SJCRH30 (cell line): ENCODE measurements around the gene CDH22. TPM values are rescaled to one million over a fixed set of nuclear protein-coding genes. Genes with fewer than 3 reads are reported as not detected.

Source experiments
- DNase-seq, 2 experiments: peaks; one replicate each; pipeline ENCODE4 v3.0.0-alpha.2; 2015 to 2020
- H3K27ac ChIP-seq: fragments of 250-450 bp; sonication (Bioruptor Pico); 2 replicates; pipeline ENCODE4 v1.5.1; 2020; ENCODE audit warnings: mild to moderate bottlenecking, moderate library complexity
- H3K27me3 ChIP-seq: fragments of 250-450 bp; sonication (Bioruptor Pico); 2 replicates; pipeline ENCODE4 v1.5.1; 2020; ENCODE audit warnings: mild to moderate bottlenecking, moderate library complexity
- H3K36me3 ChIP-seq: fragments of 250-450 bp; sonication (Bioruptor Pico); 2 replicates; pipeline ENCODE4 v1.5.1; 2020; ENCODE audit warnings: mild to moderate bottlenecking, moderate library complexity
- H3K4me1 ChIP-seq: fragments of 250-450 bp; sonication (Bioruptor Pico); 2 replicates; pipeline ENCODE4 v1.5.1; 2020; ENCODE audit warnings: mild to moderate bottlenecking, moderate library complexity
- H3K4me3 ChIP-seq: fragments of 250-450 bp; sonication (Bioruptor Pico); 2 replicates; pipeline ENCODE4 v1.5.1; 2020; ENCODE audit warnings: mild to moderate bottlenecking, moderate library complexity
- H3K9me3 ChIP-seq: fragments of 250-450 bp; sonication (Bioruptor Pico); replicated peaks from 2 replicates; pipeline ENCODE4 v1.5.1; 2020; ENCODE audit warnings: mild to moderate bottlenecking, moderate library complexity
- total RNA-seq: library from RNA; depleted of rRNA; stranded (reverse); fragments of >200 nt; shearing (Covaris generic); gene quantifications from 2 replicates; pipeline ENCODE4 v1.2.3, GENCODE V29; 2014

The CDH22 gene
- total RNA-seq, 1 experiment from 2014 or later = 0.06 TPM

DNA sequence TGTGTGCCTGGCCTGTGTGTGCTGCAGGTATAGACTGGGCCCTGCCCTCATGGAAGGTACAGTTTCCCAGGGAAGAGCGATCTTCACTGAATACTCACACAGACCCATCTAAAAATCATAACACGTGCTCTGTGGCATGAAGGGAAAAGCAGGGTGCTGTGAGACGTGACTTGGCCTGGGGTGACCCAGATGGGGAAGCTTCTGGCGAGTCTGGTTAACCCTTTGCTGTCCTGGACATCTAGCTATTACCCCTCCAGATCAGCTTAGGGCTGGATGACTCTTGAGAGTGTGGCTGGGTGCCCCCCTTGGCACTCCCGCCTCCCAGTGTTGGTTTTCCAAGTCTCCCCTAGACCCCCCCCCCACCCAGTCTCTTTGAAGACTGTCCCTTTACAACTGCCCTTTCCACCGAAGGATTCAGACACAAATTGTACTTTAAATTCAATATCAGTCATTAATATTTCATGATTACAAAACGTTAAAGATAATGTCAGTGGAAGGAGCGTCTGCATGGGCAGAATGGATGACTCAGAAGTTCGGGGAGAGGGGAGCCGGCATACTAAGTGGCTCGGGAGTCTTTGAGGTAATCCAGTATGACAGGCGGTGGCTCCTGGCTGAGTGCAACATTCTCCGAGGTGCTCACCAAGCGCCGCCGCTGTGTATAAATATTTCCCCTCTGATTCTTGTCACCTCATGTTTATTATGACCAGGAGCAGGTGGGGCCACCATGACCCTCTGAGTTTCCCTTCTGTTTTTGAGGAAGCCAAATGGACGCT, 112.8 kb downstream of the CDH22 start:
- no peaks in the 10 kb centered on the region for H3K9me3 ChIP-seq
- no peak overlapping the region for H3K27ac ChIP-seq
- peaks cover 15% of the 10 kb centered on the region; the same call in 1 of the 2 replicates for H3K27me3 ChIP-seq
- peak in 1 of 2 experiments; percentile 39 for DNase-seq
- H3K36me3 ChIP-seq = no peaks in the 10 kb centered on the region
- H3K4me1 ChIP-seq = no peaks in the 10 kb centered on the region
- H3K4me3 ChIP-seq = no peak overlapping the region

GRCh38 chr20:46194409-46194808, 113.9 kb downstream of the CDH22 start:
- H3K36me3 ChIP-seq = no peaks in the 10 kb centered on the region
- no peak for DNase-seq
- no peaks in the 10 kb centered on the region for H3K9me3 ChIP-seq
- no peaks in the 10 kb centered on the region for H3K4me1 ChIP-seq
- H3K27me3 ChIP-seq = peaks cover 25% of the 10 kb centered on the region
- H3K4me3 ChIP-seq = no peak overlapping the region
- no peak overlapping the region for H3K27ac ChIP-seq

DNA sequence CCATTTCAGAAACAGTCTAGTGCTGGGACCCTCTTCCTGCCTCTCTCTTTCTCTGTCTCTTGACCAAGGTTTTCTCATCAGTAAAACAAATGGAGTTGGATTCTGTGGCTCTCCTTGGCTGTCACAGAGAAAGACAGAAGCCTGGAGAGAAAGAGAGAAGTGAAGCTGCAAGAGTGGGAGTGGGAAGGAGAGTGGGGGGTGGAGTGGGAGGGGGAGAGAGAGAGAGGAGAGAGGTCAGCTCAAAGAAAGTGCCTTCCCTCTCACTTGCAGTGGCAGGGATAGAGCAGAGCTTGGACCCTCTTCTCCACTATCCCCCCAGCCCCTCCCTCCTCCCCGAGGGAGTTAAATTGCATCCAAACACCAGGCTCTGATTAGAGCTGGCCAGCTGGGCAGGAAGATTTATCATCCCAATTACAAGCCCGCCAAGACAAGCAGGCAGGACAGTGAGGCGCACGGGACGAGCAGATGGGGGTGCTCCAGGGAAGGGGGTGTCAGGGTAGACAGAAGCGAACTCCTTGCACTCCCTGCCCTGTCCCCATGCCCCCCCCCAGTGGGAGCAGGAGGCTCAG, 115.8 kb downstream of the CDH22 start:
- no peaks in the 10 kb centered on the region for H3K36me3 ChIP-seq
- H3K9me3 ChIP-seq = no peaks in the 10 kb centered on the region
- no peak overlapping the region for H3K4me3 ChIP-seq
- no peak overlapping the region for H3K27ac ChIP-seq
- H3K4me1 ChIP-seq = no peaks in the 10 kb centered on the region
- DNase-seq = peak in 1 of 2 experiments; percentile 28
- H3K27me3 ChIP-seq = peaks cover 39% of the 10 kb centered on the region

DNA sequence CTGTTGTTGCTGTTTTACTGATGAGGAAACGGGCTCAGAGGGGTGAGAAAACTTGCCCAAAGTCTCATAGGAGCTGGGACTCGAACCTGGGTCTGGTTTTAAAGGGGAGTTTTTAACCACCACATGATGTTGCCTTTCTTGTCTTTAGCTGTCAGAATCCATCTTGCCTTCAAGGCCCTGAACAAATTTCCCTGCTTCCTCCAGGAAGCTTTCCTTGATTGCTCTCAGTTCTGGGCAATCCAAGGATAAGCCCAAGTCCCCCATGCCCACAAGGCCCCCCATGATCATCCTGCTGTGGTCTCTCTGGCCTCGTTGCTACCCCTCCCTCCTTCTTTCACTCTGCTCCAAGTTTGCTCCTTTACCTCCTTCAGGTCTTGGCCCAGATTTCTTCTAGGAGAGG, 116.7 kb downstream of the CDH22 start:
- Histone ChIP-seq H3K4me1 (no peaks in the 10 kb centered on the region), H3K27me3 (peaks cover 40% of the 10 kb centered on the region), H3K9me3 (no peaks in the 10 kb centered on the region), H3K27ac (no peak overlapping the region), H3K4me3 (no peak overlapping the region), H3K36me3 (no peaks in the 10 kb centered on the region)
- DNase-seq = no peak

- DNase-seq = no peak
- no peak overlapping the region for H3K27ac ChIP-seq
- no peak overlapping the region for H3K4me3 ChIP-seq
- peaks cover 40% of the 10 kb centered on the region for H3K27me3 ChIP-seq
- H3K9me3 ChIP-seq = no peaks in the 10 kb centered on the region
- H3K36me3 ChIP-seq = no peaks in the 10 kb centered on the region
- no peaks in the 10 kb centered on the region for H3K4me1 ChIP-seq
These were observed 117.1 kb downstream of the CDH22 start for GRCh38 chr20:46191168-46191540.

DNA sequence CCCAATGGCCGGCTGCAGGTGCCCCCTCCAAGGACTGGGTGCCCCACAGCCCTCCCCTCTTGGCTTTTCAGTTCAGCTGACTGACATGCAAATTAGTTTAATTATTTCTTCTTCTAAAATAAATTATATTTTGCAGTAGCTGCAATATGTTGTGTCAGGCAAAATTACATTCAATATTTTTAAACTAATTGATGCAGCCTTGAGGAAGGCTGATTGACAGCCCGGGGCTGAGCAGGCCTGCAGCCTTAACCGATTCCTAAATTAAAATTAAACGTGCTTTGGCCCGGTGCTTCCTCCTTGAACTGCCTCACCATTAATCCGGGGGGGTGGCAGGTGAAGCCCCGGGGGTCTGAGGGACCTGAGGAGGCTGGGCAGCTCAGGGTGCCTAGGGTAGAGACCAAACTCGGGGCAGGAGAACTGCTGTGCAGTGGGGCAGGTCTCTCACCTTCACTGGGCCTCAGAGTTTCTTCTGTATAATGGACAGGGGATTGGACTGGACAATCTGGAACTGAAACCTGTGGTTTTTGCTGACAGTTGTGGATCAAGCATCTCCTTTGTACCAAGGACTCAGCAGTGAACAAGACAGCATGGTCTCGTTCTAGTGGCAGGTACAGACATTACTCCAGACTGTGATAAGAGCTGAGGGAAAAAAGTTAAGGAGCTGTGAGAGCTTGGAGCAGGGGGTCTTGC, 117.7 kb downstream of the CDH22 start:
- DNase-seq = no peak
- Histone ChIP-seq H3K27me3 (peaks cover 38% of the 10 kb centered on the region), H3K9me3 (no peaks in the 10 kb centered on the region), H3K4me1 (no peaks in the 10 kb centered on the region), H3K4me3 (no peak overlapping the region), H3K27ac (no peak overlapping the region), H3K36me3 (no peaks in the 10 kb centered on the region)

DNA sequence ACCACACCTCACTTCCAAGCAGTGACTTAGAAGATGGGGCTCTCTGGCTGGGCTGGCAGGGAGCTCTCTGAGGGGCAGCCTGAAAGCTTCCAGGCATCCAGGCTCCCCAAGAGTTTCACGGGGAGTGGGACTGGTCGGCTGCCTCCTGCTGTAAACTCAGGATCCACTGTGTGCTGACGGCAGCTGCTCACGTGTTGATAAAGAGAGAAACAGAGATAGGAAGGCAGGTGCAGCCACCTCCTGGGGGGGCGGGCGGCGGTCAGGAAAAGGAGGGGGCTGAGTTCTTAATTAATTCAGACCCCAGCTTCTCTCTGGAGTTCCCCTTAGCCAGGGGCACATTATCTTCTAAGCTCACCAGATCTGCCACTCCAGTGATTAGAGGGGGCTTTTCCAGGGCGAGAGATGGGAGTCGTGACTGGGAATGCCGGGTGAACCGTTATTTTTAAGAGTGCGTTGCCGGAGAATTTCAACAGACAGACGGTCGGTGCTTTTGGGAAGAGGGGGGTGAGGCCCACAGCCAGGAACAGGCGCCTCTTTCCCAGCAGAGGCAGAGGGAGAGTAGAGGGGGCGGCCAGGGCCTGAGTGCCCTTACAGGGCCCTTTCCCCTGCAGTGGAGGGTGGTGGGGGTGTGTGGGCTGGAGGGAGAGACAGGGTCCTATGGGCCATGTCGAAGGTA, 119.3 kb downstream of the CDH22 start:
- DNase-seq = no peak
- Histone ChIP-seq H3K36me3 (no peaks in the 10 kb centered on the region), H3K27me3 (peaks cover 31% of the 10 kb centered on the region), H3K4me3 (no peak overlapping the region), H3K4me1 (no peaks in the 10 kb centered on the region), H3K9me3 (no peaks in the 10 kb centered on the region), H3K27ac (no peak overlapping the region)

DNA sequence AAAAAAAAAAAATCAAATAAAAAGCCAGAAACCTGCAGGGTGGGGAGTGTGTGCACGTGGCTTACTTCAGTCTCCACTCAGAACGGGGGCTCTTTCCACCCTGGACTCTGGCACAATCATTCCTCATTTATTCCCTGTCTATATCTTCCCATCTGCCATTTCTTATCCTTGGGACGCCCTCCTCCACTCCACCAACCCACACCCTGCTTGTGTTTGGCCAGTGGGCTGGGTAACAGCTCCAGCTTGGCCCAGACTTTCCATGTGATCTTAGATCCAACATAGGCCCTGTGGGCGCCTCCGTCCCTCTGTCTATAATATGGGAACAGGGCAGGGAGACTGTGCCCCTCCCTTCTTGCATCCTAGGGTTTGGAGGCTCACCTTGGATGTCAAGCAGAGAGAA, 122.1 kb downstream of the CDH22 start:
- DNase-seq = no peak
- H3K4me1 ChIP-seq = no peaks in the 10 kb centered on the region
- H3K9me3 ChIP-seq = no peaks in the 10 kb centered on the region
- no peaks in the 10 kb centered on the region for H3K36me3 ChIP-seq
- H3K27ac ChIP-seq = no peak overlapping the region
- no peak overlapping the region for H3K4me3 ChIP-seq
- H3K27me3 ChIP-seq = peaks cover 35% of the 10 kb centered on the region

DNA sequence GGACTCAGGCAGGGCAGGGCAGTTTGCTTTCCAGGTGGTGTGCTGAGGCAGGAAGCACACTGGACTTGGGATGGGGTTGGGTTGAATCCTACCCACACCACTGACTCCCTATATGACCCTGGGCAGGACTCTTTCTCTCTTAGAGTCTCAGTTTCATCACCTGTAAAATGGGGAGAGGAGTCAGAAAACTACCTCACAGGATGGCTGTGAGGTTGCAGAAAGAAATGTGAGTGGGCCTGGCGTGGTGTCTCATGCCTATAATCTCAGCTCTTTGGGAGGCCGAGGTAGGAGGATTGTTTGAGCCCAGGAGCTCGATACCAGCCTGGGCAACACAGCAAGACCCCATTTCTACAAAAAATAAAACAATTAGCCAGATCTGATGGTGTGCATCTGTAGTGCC, 122.9 kb downstream of the CDH22 start:
- Histone ChIP-seq H3K36me3 (no peaks in the 10 kb centered on the region), H3K4me3 (no peak overlapping the region), H3K27ac (no peak overlapping the region), H3K4me1 (no peaks in the 10 kb centered on the region), H3K27me3 (peaks cover 37% of the 10 kb centered on the region), H3K9me3 (no peaks in the 10 kb centered on the region)
- DNase-seq = no peak

DNA sequence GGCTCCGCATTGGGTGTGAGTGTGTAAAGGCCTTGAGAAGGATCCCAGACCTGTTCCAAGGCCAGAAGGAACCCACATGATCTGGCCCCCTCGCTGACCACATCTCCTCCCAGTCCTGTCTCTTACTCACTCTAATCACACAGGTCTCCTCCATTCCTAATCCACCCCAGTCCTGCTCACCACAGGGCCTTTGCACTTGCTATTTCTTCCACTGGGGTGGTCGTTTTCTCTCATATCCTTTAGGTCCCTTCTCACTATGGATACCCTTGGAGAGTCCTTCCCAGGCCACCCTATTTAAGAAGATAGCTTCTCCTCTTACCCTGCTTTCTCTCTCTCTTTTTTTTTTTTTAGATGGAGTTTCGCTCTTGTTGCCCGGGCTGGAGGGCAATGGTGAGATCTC, 124.5 kb downstream of the CDH22 start:
- Histone ChIP-seq H3K4me1 (no peaks in the 10 kb centered on the region), H3K4me3 (no peak overlapping the region)

DNA sequence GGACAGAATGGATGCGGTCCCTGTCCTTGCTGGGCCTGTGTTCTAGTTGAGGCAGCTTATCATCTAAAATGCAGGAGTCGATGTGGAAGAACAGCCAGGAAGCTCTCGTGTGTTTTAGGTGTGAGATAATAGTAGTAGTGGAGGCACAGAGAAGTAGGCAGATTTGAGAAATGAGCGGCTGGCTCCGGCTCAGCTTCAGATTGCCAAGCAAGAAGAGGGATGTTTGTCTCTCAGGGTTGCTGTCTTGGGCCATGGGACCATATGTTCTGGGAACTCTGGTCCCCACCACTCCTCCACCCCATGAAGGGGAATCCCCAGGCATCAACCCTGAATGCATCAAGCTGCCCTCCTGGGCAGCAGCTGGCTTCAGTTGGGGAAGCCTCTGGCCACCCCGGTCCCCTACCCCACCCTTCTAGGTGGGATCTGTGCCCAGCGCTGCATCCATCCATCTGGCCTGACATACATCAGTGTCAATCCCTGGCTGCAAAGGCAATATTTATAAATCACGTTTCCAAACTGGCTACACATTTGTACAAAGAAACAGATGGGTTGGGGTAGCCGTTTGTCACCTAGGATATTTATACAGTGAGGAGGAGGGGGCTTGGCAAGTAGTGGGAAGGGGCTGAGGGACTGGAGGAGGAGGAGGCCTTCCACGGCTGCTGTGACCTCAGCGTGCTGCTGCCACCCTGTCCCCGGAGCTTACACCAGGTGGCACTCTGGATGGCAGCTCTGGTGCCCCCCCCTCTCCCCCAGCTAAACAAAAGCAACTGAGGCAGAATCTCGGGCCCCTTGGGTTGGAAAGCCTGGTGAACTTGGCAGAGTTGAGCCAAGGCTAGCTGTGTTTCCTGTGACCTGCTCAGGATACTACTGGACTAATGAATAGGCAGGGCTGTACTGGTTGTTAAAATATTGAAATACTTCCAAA, 125.8 kb downstream of the CDH22 start:
- no peak for DNase-seq
- H3K27ac ChIP-seq = no peak overlapping the region
- no peaks in the 10 kb centered on the region for H3K4me1 ChIP-seq
- H3K4me3 ChIP-seq = no peak overlapping the region
- no peaks in the 10 kb centered on the region for H3K36me3 ChIP-seq
- no peaks in the 10 kb centered on the region for H3K9me3 ChIP-seq
- peaks cover 23% of the 10 kb centered on the region for H3K27me3 ChIP-seq

More for the DNA sequence above, 124.5 kb downstream of the CDH22 start:
- no peak for DNase-seq
- peaks cover 35% of the 10 kb centered on the region for H3K27me3 ChIP-seq
- H3K36me3 ChIP-seq = no peaks in the 10 kb centered on the region
- no peaks in the 10 kb centered on the region for H3K9me3 ChIP-seq
- no peak overlapping the region for H3K27ac ChIP-seq

DNA sequence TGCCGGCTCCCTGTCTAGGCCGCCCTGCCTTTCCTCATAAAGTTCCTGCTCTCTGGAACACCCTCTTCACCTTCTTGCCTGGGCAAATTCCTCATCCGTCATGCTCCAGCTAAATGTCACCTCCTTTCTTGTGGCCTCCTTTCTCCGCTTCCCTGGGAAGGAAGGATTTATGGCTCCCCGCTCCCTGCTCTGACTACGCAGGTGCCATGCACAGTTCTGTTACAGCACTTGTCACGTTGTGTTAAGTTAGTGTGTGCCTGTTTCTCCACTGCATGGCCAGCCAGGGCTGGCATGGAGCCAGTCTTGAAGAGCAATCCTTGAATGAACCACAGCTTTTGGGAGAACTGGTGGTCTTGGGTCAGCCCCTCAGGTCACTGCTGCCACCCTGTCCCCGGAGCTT, 128.4 kb downstream of the CDH22 start:
- H3K4me1 ChIP-seq = no peaks in the 10 kb centered on the region
- H3K4me3 ChIP-seq = no peak overlapping the region
- no peak overlapping the region for H3K27ac ChIP-seq
- H3K9me3 ChIP-seq = no peaks in the 10 kb centered on the region
- peaks cover 33% of the 10 kb centered on the region for H3K27me3 ChIP-seq
- DNase-seq = no peak
- no peaks in the 10 kb centered on the region for H3K36me3 ChIP-seq

- Histone ChIP-seq H3K27ac (no peak overlapping the region), H3K4me3 (no peak overlapping the region), H3K4me1 (no peaks in the 10 kb centered on the region), H3K9me3 (no peaks in the 10 kb centered on the region), H3K36me3 (no peaks in the 10 kb centered on the region), H3K27me3 (peaks cover 35% of the 10 kb centered on the region)
- no peak for DNase-seq
These were observed 129.4 kb downstream of the CDH22 start for GRCh38 chr20:46178891-46179290.

GRCh38 chr20:46177768-46178167, 130.5 kb downstream of the CDH22 start:
- no peaks in the 10 kb centered on the region for H3K9me3 ChIP-seq
- H3K27me3 ChIP-seq = peaks cover 46% of the 10 kb centered on the region

More at GRCh38 chr20:46177768-46178167, 130.5 kb downstream of the CDH22 start:
- Histone ChIP-seq H3K4me1 (no peaks in the 10 kb centered on the region), H3K36me3 (no peaks in the 10 kb centered on the region), H3K4me3 (no peak overlapping the region), H3K27ac (no peak overlapping the region)
- DNase-seq = no peak
